K562 (cell line): ENCODE measurements around the gene PMPCA. TPM values are rescaled to one million over a fixed set of nuclear protein-coding genes. Genes with fewer than 3 reads are reported as not detected.

Source experiments
- HINFP ChIP-seq: fragments of 450-650 bp; conservative IDR thresholded peaks from 2 replicates; pipeline ENCODE4 v1.6.1; 2016; ENCODE audit warnings: missing genetic modification characterization, low read depth, mild to moderate bottlenecking, control low read depth, missing compliant biosample characterization
- HMGN3 ChIP-seq: IDR thresholded peaks from 2 replicates; pipeline ENCODE4 v1.6.1; 2011; ENCODE audit warnings: borderline replicate concordance, low read depth, mild to moderate bottlenecking, mixed read lengths, low read length; ENCODE audit not compliant: insufficient read length; ENCODE audit errors: extremely low read depth
- KAT2B ChIP-seq: IDR thresholded peaks from one replicate; pipeline ENCODE4 v1.6.1; 2012; ENCODE audit warnings: low read depth, mild to moderate bottlenecking, control low read depth, inconsistent platforms, low read length, moderate library complexity
- MAFK ChIP-seq: IDR thresholded peaks from 2 replicates; pipeline ENCODE4 v1.6.1; 2011; ENCODE audit warnings: low read length, improper control_type of control experiment
- NR1H2 ChIP-seq: sonication (generic); formaldehyde crosslinking; IDR thresholded peaks from 2 replicates; pipeline ENCODE4 v1.4.0; 2020; ENCODE audit warnings: mild to moderate bottlenecking, missing genetic modification reagents
- SMAD4 ChIP-seq: fragments of 250-450 bp; sonication (Bioruptor Pico); conservative IDR thresholded peaks from 2 replicates; pipeline ENCODE4 v1.8.0; 2021; ENCODE audit warnings: inconsistent platforms, mild to moderate bottlenecking, moderate library complexity
- SPI1 ChIP-seq: IDR thresholded peaks from 2 replicates; pipeline ENCODE4 v1.6.1; 2011; ENCODE audit warnings: low read depth, low read length, control low read depth, borderline replicate concordance
- USF1 ChIP-seq: sonication (generic); formaldehyde crosslinking; IDR thresholded peaks from 2 replicates; pipeline ENCODE4 v1.9.0; 2022; ENCODE audit warnings: mild to moderate bottlenecking, missing genetic modification reagents
- ZNF274 ChIP-seq: IDR thresholded peaks from 2 replicates; pipeline ENCODE4 v1.6.1; 2011; ENCODE audit warnings: low read depth, mild to moderate bottlenecking, low read length, moderate library complexity, borderline replicate concordance
- polyA plus RNA-seq, 8 experiments: library from polyadenylated mRNA; depleted of rRNA in 4 of 8; stranded (reverse) in 5 of 8; unstranded in 3 of 8; fragments of >200 nt; fragmentation: Nextera tagmentation in 2 of 8; fragmentation: Illumina TruSeq in 1 of 8; extraction: Ambion mirVana in 2 of 8; extraction: Trizol in 1 of 8; gene quantifications; 2 replicates each; pipeline versions ENCODE4 v1.2.1 to v1.2.3, GENCODE V29; 2011 to 2014; ENCODE audit warnings: inconsistent platforms in 1 of 8, missing spikeins in 1 of 8
- total RNA-seq, 7 experiments: library from RNA; depleted of rRNA in 6 of 7; stranded (reverse); fragments of >200 nt in 6 of 7; fragmentation: Illumina TruSeq in 2 of 7; extraction: Trizol in 2 of 7; gene quantifications; 2 replicates each; pipeline versions ENCODE4 v1.2.1 to v1.2.3, GENCODE V29; 2011 to 2021; ENCODE audit warnings: low replicate concordance in 1 of 7
- TF ChIP-seq, protein P1 (sequence below): sonication (generic); formaldehyde crosslinking; IDR thresholded peaks from 2 replicates; pipeline ENCODE4 v1.4.0; 2020; ENCODE audit warnings: mild to moderate bottlenecking, missing genetic modification reagents
- TF ChIP-seq, protein P2 (sequence below): fragments of 250-450 bp; sonication (Bioruptor Pico); IDR thresholded peaks from 2 replicates; pipeline ENCODE4 v1.5.0; 2021; ENCODE audit warnings: mild to moderate bottlenecking, borderline replicate concordance
- TF ChIP-seq, protein P3 (sequence below): fragments of 250-450 bp; sonication (Bioruptor Pico); IDR thresholded peaks from 2 replicates; pipeline ENCODE4 v1.4.0; 2020

Gene PMPCA
- total and polyA plus RNA-seq, 9 of the 15 experiments (the other 6 are each of a cell fraction or from before 2014, with no cell fraction given), result 23.9 to 143 (median 86.6) TPM

- TF ChIP-seq SPI1 (0 out of 2 replicates have a peak, but pooled peaks have one; percentile 33), HMGN3 (peak; percentile 94), HINFP (no peak), NR1H2 (0 out of 2 replicates have a peak, but pooled peaks have one; percentile 87), SMAD4 (CRISPR knock-in tag) (peak; percentile 82), USF1 (CRISPR knock-in tag) (peak; percentile 84), ZNF274 (no peak; the same call in 1 of the 2 replicates), KAT2B (no peak), MAFK (no peak)
- TF ChIP-seq, protein P1, sequence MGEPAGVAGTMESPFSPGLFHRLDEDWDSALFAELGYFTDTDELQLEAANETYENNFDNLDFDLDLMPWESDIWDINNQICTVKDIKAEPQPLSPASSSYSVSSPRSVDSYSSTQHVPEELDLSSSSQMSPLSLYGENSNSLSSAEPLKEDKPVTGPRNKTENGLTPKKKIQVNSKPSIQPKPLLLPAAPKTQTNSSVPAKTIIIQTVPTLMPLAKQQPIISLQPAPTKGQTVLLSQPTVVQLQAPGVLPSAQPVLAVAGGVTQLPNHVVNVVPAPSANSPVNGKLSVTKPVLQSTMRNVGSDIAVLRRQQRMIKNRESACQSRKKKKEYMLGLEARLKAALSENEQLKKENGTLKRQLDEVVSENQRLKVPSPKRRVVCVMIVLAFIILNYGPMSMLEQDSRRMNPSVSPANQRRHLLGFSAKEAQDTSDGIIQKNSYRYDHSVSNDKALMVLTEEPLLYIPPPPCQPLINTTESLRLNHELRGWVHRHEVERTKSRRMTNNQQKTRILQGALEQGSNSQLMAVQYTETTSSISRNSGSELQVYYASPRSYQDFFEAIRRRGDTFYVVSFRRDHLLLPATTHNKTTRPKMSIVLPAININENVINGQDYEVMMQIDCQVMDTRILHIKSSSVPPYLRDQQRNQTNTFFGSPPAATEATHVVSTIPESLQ (CRISPR knock-in tag), result peak; percentile 63; the same call in 1 of the 2 replicates
- TF ChIP-seq, protein P2, sequence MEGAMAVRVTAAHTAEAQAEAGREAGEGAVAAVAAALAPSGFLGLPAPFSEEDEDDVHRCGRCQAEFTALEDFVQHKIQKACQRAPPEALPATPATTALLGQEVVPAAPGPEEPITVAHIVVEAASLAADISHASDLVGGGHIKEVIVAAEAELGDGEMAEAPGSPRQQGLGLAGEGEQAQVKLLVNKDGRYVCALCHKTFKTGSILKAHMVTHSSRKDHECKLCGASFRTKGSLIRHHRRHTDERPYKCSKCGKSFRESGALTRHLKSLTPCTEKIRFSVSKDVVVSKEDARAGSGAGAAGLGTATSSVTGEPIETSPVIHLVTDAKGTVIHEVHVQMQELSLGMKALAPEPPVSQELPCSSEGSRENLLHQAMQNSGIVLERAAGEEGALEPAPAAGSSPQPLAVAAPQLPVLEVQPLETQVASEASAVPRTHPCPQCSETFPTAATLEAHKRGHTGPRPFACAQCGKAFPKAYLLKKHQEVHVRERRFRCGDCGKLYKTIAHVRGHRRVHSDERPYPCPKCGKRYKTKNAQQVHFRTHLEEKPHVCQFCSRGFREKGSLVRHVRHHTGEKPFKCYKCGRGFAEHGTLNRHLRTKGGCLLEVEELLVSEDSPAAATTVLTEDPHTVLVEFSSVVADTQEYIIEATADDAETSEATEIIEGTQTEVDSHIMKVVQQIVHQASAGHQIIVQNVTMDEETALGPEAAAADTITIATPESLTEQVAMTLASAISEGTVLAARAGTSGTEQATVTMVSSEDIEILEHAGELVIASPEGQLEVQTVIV (CRISPR knock-in tag), result peak; percentile 74; the same call in 1 of the 2 replicates
- TF ChIP-seq, protein P3, sequence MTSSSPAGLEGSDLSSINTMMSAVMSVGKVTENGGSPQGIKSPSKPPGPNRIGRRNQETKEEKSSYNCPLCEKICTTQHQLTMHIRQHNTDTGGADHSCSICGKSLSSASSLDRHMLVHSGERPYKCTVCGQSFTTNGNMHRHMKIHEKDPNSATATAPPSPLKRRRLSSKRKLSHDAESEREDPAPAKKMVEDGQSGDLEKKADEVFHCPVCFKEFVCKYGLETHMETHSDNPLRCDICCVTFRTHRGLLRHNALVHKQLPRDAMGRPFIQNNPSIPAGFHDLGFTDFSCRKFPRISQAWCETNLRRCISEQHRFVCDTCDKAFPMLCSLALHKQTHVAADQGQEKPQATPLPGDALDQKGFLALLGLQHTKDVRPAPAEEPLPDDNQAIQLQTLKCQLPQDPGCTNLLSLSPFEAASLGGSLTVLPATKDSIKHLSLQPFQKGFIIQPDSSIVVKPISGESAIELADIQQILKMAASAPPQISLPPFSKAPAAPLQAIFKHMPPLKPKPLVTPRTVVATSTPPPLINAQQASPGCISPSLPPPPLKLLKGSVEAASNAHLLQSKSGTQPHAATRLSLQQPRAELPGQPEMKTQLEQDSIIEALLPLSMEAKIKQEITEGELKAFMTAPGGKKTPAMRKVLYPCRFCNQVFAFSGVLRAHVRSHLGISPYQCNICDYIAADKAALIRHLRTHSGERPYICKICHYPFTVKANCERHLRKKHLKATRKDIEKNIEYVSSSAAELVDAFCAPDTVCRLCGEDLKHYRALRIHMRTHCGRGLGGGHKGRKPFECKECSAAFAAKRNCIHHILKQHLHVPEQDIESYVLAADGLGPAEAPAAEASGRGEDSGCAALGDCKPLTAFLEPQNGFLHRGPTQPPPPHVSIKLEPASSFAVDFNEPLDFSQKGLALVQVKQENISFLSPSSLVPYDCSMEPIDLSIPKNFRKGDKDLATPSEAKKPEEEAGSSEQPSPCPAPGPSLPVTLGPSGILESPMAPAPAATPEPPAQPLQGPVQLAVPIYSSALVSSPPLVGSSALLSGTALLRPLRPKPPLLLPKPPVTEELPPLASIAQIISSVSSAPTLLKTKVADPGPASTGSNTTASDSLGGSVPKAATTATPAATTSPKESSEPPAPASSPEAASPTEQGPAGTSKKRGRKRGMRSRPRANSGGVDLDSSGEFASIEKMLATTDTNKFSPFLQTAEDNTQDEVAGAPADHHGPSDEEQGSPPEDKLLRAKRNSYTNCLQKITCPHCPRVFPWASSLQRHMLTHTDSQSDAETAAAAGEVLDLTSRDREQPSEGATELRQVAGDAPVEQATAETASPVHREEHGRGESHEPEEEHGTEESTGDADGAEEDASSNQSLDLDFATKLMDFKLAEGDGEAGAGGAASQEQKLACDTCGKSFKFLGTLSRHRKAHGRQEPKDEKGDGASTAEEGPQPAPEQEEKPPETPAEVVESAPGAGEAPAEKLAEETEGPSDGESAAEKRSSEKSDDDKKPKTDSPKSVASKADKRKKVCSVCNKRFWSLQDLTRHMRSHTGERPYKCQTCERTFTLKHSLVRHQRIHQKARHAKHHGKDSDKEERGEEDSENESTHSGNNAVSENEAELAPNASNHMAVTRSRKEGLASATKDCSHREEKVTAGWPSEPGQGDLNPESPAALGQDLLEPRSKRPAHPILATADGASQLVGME (CRISPR knock-in tag), result no peak
Observed at GRCh38 chr9:136363106-136363948, 47.1 kb upstream of the PMPCA start, which contains the start of gene DNLZ (continued).
